Measurements from ENCODE around the gene CTSC. TPM values are rescaled to one million over a fixed set of nuclear protein-coding genes. Genes with fewer than 3 reads are reported as not detected.
"Not testable (repeated sequence)": the region's sequence is repeated elsewhere in the genome, so short reads cannot be mapped to it uniquely, and the experiment has no call there.

The CTSC gene
- total RNA-seq, 1 donor from 2014 or later, result 99.6 TPM

- no peaks in the 10 kb centered on the region for H3K27me3 Mint-ChIP-seq (ENCODE audit: insufficient read depth)
- peaks cover 72% of the 10 kb centered on the region for H3K36me3 Mint-ChIP-seq (ENCODE audit: low read depth)
- no peaks in the 10 kb centered on the region for H3K9me3 Mint-ChIP-seq
- intact Hi-C loops (cut with micrococcal nuclease), result no loop called here
- peaks cover 89% of the 10 kb centered on the region for H3K4me1 Mint-ChIP-seq (ENCODE audit: low read depth)
- H3K27ac Mint-ChIP-seq, result peak overlapping the region; percentile 61
- no peak for DNase-seq (ENCODE audit: low spot score)
- H3K4me3 Mint-ChIP-seq, result peak overlapping the region; percentile 41
Observed at GRCh38 chr11:88324562-88325345, 12.8 kb downstream of the CTSC start.

GRCh38 chr11:88322881-88323280 lies 14.7 kb downstream of the CTSC start:
- H3K9me3 Mint-ChIP-seq; H3K4me3 Mint-ChIP-seq; H3K27ac Mint-ChIP-seq; intact Hi-C loops (cut with micrococcal nuclease); H3K27me3 Mint-ChIP-seq (ENCODE audit: insufficient read depth); DNase-seq (ENCODE audit: low spot score): not testable (repeated sequence)
- Mint-ChIP-seq H3K36me3 (ENCODE audit: low read depth) (peaks cover 64% of the 10 kb centered on the region), H3K4me1 (ENCODE audit: low read depth) (peaks cover 72% of the 10 kb centered on the region)

- DNase-seq (ENCODE audit: low spot score); H3K27ac Mint-ChIP-seq; H3K4me3 Mint-ChIP-seq; H3K9me3 Mint-ChIP-seq; intact Hi-C loops (cut with micrococcal nuclease); H3K27me3 Mint-ChIP-seq (ENCODE audit: insufficient read depth): not testable (repeated sequence)
- H3K4me1 Mint-ChIP-seq (ENCODE audit: low read depth), result peaks cover 59% of the 10 kb centered on the region
- H3K36me3 Mint-ChIP-seq (ENCODE audit: low read depth), result peaks cover 64% of the 10 kb centered on the region
Observed at GRCh38 chr11:88321412-88321811, 16.1 kb downstream of the CTSC start.

GRCh38 chr11:88320149-88320559 lies 17.4 kb downstream of the CTSC start:
- no peak overlapping the region for H3K27ac Mint-ChIP-seq
- no peak overlapping the region for H3K4me3 Mint-ChIP-seq
- no peaks in the 10 kb centered on the region for H3K27me3 Mint-ChIP-seq (ENCODE audit: insufficient read depth)
- DNase-seq (ENCODE audit: low spot score), result no peak
- peaks cover 51% of the 10 kb centered on the region for H3K4me1 Mint-ChIP-seq (ENCODE audit: low read depth)
- H3K36me3 Mint-ChIP-seq (ENCODE audit: low read depth), result peaks cover 62% of the 10 kb centered on the region
- intact Hi-C loops (cut with micrococcal nuclease), result no loop called here
- H3K9me3 Mint-ChIP-seq, result no peaks in the 10 kb centered on the region

- no peak for DNase-seq (ENCODE audit: low spot score)
- Mint-ChIP-seq H3K36me3 (ENCODE audit: low read depth) (peaks cover 51% of the 10 kb centered on the region), H3K27me3 (ENCODE audit: insufficient read depth) (no peaks in the 10 kb centered on the region), H3K9me3 (no peaks in the 10 kb centered on the region), H3K4me1 (ENCODE audit: low read depth) (peaks cover 49% of the 10 kb centered on the region), H3K4me3 (no peak overlapping the region), H3K27ac (no peak overlapping the region)
- intact Hi-C loops (cut with micrococcal nuclease), result no loop called here
Observed at GRCh38 chr11:88318017-88318416, 19.5 kb downstream of the CTSC start.

GRCh38 chr11:88317536-88317935 lies 20.0 kb downstream of the CTSC start:
- DNase-seq (ENCODE audit: low spot score), result no peak
- Mint-ChIP-seq H3K36me3 (ENCODE audit: low read depth) (peaks cover 47% of the 10 kb centered on the region), H3K27me3 (ENCODE audit: insufficient read depth) (no peaks in the 10 kb centered on the region), H3K9me3 (no peaks in the 10 kb centered on the region), H3K27ac (no peak overlapping the region), H3K4me1 (ENCODE audit: low read depth) (peaks cover 49% of the 10 kb centered on the region), H3K4me3 (no peak overlapping the region)
- intact Hi-C loops (cut with micrococcal nuclease), result no loop called here

- H3K27ac Mint-ChIP-seq, result no peak overlapping the region
- intact Hi-C loops (cut with micrococcal nuclease), result no loop called here
- H3K4me3 Mint-ChIP-seq, result no peak overlapping the region
- no peaks in the 10 kb centered on the region for H3K9me3 Mint-ChIP-seq
- no peak for DNase-seq (ENCODE audit: low spot score)
- peaks cover 42% of the 10 kb centered on the region for H3K36me3 Mint-ChIP-seq (ENCODE audit: low read depth)
- peaks cover 52% of the 10 kb centered on the region for H3K4me1 Mint-ChIP-seq (ENCODE audit: low read depth)
- no peaks in the 10 kb centered on the region for H3K27me3 Mint-ChIP-seq (ENCODE audit: insufficient read depth)
Observed at GRCh38 chr11:88315981-88316441, 21.5 kb downstream of the CTSC start.

- intact Hi-C loops (cut with micrococcal nuclease), result no loop called here
- Mint-ChIP-seq H3K27ac (no peak overlapping the region), H3K9me3 (no peaks in the 10 kb centered on the region), H3K27me3 (ENCODE audit: insufficient read depth) (no peaks in the 10 kb centered on the region), H3K4me3 (no peak overlapping the region), H3K4me1 (ENCODE audit: low read depth) (peaks cover 48% of the 10 kb centered on the region), H3K36me3 (ENCODE audit: low read depth) (peaks cover 35% of the 10 kb centered on the region)
- no peak for DNase-seq (ENCODE audit: low spot score)
Observed at GRCh38 chr11:88315015-88315414, 22.5 kb downstream of the CTSC start.

GRCh38 chr11:88313441-88313840 lies 24.1 kb downstream of the CTSC start:
- intact Hi-C loops (cut with micrococcal nuclease), result loop anchor here (2.0 kb wide), 1 partner anchor 13 kb away; no protein-coding TSS in a partner anchor
- no peak overlapping the region for H3K4me3 Mint-ChIP-seq
- H3K9me3 Mint-ChIP-seq, result no peaks in the 10 kb centered on the region
- H3K4me1 Mint-ChIP-seq (ENCODE audit: low read depth), result peaks cover 50% of the 10 kb centered on the region
- no peaks in the 10 kb centered on the region for H3K27me3 Mint-ChIP-seq (ENCODE audit: insufficient read depth)
- H3K36me3 Mint-ChIP-seq (ENCODE audit: low read depth), result peaks cover 46% of the 10 kb centered on the region
- no peak for DNase-seq (ENCODE audit: low spot score)
- H3K27ac Mint-ChIP-seq, result peak overlapping the region; percentile 37

- Mint-ChIP-seq H3K4me3 (peak overlapping the region; percentile 32), H3K27me3 (ENCODE audit: insufficient read depth) (no peaks in the 10 kb centered on the region), H3K9me3 (peaks cover 3% of the 10 kb centered on the region), H3K4me1 (ENCODE audit: low read depth) (peaks cover 55% of the 10 kb centered on the region), H3K27ac (peak overlapping the region; percentile 37), H3K36me3 (ENCODE audit: low read depth) (peaks cover 47% of the 10 kb centered on the region)
- DNase-seq (ENCODE audit: low spot score), result no peak
- intact Hi-C loops (cut with micrococcal nuclease), result loop anchor here (2.0 kb wide), 1 partner anchor 14 kb away; no protein-coding TSS in a partner anchor
Observed at GRCh38 chr11:88312628-88313027, 24.9 kb downstream of the CTSC start.

- DNase-seq (ENCODE audit: low spot score), result no peak
- Mint-ChIP-seq H3K36me3 (ENCODE audit: low read depth) (peaks cover 59% of the 10 kb centered on the region), H3K4me1 (ENCODE audit: low read depth) (peaks cover 61% of the 10 kb centered on the region), H3K4me3 (no peak overlapping the region), H3K27me3 (ENCODE audit: insufficient read depth) (no peaks in the 10 kb centered on the region), H3K9me3 (peaks cover 11% of the 10 kb centered on the region), H3K27ac (no peak overlapping the region)
- intact Hi-C loops (cut with micrococcal nuclease), result no loop called here
Observed at GRCh38 chr11:88310246-88310645, 27.3 kb downstream of the CTSC start.

GRCh38 chr11:88308576-88308975 lies 29.0 kb downstream of the CTSC start:
- Mint-ChIP-seq H3K27ac (no peak overlapping the region), H3K4me1 (ENCODE audit: low read depth) (peaks cover 51% of the 10 kb centered on the region), H3K27me3 (ENCODE audit: insufficient read depth) (no peaks in the 10 kb centered on the region), H3K9me3 (peaks cover 11% of the 10 kb centered on the region), H3K36me3 (ENCODE audit: low read depth) (peaks cover 65% of the 10 kb centered on the region), H3K4me3 (no peak overlapping the region)
- intact Hi-C loops (cut with micrococcal nuclease), result loop anchor here (10.0 kb wide), 1 partner anchor 204 kb away; no protein-coding TSS in a partner anchor
- no peak for DNase-seq (ENCODE audit: low spot score)

GRCh38 chr11:88307749-88308425 lies 29.6 kb downstream of the CTSC start:
- H3K36me3 Mint-ChIP-seq (ENCODE audit: low read depth), result peaks cover 70% of the 10 kb centered on the region

More at GRCh38 chr11:88307749-88308425, 29.6 kb downstream of the CTSC start:
- no peak overlapping the region for H3K27ac Mint-ChIP-seq
- H3K27me3 Mint-ChIP-seq (ENCODE audit: insufficient read depth), result no peaks in the 10 kb centered on the region
- H3K9me3 Mint-ChIP-seq, result peaks cover 11% of the 10 kb centered on the region
- intact Hi-C loops (cut with micrococcal nuclease), result loop anchor here (10.0 kb wide), 1 partner anchor 203 kb away; no protein-coding TSS in a partner anchor
- H3K4me3 Mint-ChIP-seq, result no peak overlapping the region
- DNase-seq (ENCODE audit: low spot score), result no peak
- peaks cover 51% of the 10 kb centered on the region for H3K4me1 Mint-ChIP-seq (ENCODE audit: low read depth)
